Cardiac septum (tissue), 1 donor: ENCODE measurements around the gene STPG2. TPM values are rescaled to one million over a fixed set of nuclear protein-coding genes. Genes with fewer than 3 reads are reported as not detected.

Experiments used
- DNase-seq: peaks from one replicate; pipeline ENCODE4 v3.0.0-alpha.2; 2020; ENCODE audit warnings: low spot score
- intact Hi-C: fragments of 100-400 bp; cut with DNase I; formaldehyde crosslinking; loops from one replicate; pipeline ENCODE4 v1.14.0; 2022
- total RNA-seq: library from RNA; stranded (reverse); fragmentation: NEBNext Ultra II Directional; extraction: Animal tissue kit (Norgen Biotek cat#: 25700); gene quantifications from one replicate; pipeline ENCODE4 v1.2.1, GENCODE V29; 2021
- donor health status: DM: no; HTN: no; CAD: no.

Gene STPG2
- total RNA-seq, 1 donor from 2014 or later, result 0.19 TPM

DNA sequence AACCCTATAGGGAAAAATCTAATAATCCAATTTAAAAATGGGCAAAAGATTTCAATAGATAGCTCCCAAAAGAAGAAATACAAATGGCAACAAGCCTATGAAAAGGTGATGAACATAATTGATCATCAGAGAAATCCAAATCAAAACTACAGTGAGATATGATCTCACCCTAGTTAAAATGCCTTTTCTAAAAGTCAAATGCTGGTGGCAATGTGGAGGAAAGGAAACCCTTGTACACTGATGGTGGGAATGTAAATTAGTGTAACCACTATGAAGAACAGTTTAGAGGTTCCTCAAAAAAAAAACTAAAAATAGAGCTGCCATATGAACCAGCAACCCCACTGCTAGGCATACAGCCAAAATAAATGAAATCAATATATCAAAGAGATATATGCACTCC lies 44.5 kb downstream of the STPG2 start:
- DNase-seq, result no peak
- intact Hi-C loops, result no loop called here

DNA sequence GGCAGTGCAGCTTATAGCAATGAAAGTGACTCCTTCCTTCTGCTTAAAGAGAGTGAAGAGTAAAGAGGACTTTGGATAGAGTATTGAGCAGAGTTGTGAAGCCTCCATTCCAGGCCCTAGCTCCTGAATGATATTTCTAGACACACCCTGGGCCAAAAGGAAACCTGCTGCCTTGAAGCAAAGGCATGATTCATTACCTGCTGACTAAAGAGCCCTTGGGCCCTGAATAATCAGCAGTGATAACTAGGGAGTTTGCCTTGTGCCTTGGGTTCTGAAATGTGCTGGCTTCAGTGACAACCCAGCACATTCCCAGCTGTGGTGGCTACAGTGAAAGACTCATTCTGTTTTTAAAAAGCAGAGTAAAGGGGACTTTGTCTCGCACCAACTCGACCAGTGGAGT lies 49.2 kb downstream of the STPG2 start:
- DNase-seq, result no peak

DNA sequence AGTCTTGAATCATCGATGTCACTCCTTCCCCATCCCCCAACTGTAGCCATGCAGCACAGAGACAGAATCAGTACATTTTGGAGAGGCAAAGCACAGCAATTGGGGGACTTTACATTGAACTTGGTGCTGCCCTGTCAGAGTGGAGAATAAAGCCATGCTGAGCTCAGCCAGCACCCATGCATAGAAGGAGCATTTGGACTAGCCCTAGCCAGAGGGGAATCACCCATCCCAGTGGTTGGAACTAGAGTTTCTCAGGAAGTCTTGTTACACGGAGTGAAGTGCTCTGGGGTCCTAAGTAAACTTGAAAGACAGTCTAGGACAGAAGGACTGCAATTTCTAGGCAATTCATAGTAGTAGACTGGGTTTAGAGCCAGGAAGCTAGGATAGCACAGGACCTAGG lies 49.6 kb downstream of the STPG2 start:
- intact Hi-C loops, result no loop called here
- no peak for DNase-seq

More for the DNA sequence above, 49.2 kb downstream of the STPG2 start:
- intact Hi-C loops, result no loop called here

DNA sequence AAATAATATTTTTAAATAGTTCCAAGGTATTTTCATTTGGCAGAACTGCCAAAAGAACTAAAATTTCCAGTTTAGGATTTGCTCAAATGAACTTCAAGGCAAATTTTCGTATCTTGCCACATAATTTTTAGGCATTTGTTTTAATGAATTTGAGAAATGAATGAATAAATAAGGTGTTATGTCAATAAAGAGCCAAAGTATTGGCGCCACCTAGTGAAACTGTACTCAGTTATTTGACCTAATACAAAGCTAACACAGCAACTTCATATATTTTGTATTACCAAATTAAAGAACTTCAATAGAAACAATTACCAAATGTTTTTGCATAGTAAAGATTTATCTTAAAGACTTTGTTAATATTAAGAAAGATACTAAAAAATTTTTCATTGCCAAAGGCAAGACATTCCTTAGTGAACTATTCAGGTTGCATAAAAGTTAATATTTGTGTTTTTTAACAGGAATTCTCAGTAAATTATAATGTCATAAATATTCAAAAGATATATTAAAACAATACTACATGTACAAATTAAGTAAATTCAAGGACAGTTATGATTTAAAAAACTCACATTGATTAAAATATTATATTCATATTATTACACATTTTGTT lies 50.3 kb downstream of the STPG2 start:
- DNase-seq, result no peak
- intact Hi-C loops, result no loop called here

DNA sequence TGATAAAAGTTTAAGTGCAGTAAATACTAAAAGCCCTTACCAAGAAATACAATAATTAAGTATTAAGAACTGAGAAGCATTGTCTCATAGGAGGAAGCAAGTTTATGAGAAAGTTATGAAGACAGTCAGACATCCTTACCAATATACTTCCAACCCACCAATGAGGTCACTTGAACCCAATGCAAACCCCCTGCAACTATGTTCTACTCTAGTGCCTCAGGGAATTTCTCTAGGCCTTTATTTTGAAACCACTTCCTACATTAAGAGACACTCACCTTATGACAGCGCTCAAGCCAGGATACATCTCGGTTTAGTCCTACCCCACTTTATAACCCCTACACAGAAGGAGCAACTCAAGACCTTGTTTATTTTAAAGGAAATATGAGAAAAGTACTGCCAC lies 61.3 kb downstream of the STPG2 start:
- DNase-seq, result no peak
- intact Hi-C loops, result no loop called here

DNA sequence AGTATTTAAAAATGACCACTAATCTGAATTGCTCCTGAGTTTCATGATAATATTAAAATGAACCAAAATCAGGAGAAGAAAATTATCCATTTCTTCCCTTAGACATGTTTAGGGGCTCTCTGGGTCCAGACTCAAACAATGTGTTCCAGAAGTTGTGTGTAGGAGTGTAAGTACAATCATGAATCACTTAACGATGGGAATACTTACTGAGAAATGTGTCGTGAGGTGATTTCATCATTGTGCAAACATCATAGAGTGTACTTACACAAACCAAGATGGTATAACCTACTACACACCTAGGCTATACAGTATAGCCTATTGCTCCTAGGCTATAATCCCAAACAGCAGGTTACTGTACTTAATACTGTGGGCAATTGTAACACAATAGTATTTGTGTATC lies 74.8 kb downstream of the STPG2 start:
- no peak for DNase-seq
- intact Hi-C loops, result no loop called here

DNA sequence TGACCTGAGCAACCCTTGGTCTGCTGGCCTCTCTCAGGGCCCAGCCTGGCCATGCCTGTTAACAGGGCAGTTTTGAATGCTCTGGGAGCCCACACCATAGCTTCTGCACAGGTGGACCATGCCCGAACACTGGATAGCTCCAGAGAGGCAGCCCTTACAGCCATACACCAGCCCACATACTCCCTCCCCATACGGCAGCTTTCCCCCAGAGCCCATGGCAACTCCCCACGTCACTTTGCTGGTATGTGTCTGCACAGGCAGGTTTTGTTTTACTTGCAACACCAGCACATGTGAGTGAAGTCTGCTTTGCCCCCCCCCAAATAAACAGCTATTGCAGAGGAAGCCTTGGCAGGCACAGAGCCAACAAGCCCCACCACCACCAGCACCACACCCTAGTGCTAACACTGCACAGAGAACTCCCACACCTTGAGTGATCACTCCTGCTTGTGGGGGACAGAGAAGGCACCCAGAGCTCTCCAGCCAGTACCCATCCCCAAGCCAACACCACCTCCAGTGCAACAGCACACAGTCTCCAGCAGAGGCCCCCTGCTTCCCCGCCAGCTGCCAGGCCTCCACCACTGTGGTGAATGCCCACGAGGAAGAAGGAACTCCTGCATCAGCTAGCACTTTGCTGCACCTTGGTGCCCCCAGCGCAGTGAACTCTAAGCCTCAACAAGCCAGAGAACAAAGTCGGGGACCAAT lies 87.3 kb downstream of the STPG2 start:
- intact Hi-C loops, result no loop called here
- no peak for DNase-seq

DNA sequence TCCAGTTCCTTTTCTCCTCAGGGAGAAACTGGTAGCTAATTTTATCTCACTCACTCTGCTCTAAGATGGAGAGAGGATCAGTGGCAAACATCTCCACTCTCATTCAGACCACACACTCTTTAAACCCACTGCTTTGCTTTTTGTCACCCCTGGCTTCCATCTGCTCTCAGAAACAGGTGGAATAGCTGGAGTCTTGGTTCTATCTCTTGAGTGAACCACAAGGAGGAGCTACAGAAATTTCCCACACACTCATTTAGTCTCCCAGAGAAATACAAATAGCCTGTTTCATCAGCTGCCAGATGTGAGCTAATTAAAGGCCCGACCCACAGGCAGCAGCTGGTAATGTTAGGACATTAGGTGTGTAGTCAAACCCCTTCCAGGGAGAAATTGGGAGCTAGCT lies 96.6 kb downstream of the STPG2 start:
- intact Hi-C loops, result no loop called here
- DNase-seq, result no peak

DNA sequence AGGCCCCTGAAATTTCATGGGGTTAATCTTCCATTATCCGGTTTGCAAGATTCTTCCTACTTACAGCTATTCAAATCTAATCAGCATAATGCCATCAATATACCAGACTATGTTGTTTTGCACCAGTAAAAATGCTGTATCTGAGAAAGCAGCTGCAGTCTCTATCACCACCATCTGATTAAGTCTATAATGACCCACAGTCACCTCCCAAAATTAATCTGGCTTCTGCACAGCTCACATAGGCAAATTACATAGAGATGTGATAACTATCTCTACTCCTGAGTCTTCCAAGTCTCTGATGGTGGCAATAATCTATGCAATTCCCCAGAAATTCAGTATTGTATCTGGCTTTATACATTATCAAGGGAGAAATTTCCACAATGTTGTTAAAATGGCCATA lies 113.2 kb downstream of the STPG2 start:
- DNase-seq, result no peak

DNA sequence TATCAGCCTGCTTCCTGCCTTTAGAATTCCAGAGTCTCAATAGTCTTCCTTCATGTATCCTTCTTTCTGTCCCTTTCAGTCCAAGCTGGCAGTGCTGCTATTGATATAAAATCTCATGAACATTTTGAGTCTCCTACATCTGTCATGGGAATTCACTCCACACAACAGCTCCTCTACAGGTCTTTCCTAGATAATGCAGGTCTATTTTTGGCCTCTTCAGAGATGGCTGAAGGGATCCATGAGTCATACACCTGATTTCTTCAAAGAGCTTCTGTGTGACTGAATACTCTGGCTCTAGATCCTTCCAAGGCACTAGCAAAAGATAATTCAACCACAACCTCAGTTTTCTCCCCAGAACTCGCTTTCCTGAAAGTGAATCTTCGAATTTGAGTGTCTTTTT lies 115.4 kb downstream of the STPG2 start:
- no peak for DNase-seq
- intact Hi-C loops, result no loop called here

More for the DNA sequence above, 113.2 kb downstream of the STPG2 start:
- intact Hi-C loops, result no loop called here

DNA sequence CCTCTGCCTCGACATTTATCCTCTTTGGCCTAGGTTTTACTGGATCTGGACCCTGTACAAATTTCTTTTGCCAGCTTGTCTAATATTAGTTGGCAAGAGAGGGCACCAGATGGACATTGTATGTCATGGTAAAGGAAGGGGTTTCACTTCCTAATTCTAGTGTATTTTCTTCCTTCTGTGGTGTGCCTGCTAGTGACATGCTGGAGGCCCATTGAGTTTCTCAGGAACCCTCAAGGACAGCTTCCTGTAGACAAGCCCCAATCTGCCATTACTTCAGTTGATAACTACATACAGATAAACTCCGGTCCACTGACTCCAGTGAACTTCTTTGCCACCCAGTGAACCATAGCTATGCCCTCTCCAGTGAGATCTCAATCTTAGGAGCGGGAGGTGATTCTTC lies 116.9 kb downstream of the STPG2 start:
- intact Hi-C loops, result no loop called here
- DNase-seq, result no peak

DNA sequence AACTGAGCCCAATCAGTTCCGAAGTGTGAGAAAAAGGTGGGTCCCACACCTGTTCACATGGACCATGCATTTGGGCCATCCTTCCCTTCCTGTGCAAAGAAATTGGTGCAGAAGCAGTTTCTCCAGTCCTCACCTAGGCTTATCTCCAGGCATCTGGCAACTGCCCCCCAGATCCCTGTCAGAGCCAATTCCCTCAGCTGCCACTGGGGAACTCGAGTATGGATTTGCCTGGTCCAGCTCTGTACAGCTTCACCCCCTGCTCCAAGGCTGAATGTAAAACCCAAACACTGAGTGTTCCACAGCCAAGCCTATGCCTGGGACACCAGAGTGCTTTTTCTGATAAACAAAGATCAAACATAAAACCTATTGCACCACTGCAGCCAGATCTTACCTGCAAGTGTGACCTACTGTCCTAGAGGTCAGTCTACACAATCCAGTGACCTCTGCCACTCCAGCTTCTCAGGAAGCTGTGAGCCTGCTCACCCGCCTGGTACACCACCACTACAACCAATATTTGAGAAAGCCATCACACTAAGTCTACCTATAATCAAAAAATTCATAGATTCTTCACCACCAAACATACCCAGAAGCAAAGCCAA lies 136.4 kb downstream of the STPG2 start:
- intact Hi-C loops, result no loop called here
- DNase-seq, result no peak

DNA sequence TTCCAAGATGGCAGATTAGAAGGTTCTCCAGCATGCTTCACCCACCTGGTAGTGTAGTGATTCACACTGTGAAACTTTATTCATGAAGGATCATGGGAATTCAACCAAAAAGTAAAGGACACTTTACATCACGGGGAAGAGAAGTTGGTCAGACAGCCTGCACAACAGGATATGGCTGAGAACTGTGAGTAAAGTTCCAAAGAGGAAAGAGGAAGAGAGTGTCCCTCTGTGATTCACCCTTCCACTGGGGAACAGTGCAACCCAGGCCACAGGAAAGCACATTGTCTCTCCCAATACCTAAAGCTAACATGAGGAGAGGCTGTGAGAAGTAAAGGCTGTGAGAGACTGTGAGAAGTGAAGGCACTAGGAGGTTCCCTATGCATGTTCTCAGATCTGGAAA lies 137.2 kb downstream of the STPG2 start:
- DNase-seq, result no peak
- intact Hi-C loops, result no loop called here

DNA sequence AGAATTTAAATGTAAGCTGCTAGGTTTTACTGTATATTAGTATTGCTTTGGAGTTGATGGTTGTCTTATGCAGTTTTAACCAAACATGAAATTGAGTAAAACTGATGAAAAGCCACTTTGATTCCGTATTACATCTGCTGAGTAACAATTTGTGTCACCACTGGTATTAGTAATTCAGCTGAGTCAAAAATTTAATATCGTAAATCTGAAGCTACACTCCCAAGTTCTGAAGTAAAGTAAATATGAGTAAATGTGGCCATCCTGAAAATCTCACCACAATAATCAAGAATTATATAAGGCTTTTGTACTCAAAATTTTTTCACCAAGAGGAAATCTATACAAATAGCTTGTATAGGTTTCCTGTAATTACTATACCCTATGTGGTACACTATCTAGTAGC lies 142.3 kb downstream of the STPG2 start:
- intact Hi-C loops, result no loop called here
- no peak for DNase-seq

DNA sequence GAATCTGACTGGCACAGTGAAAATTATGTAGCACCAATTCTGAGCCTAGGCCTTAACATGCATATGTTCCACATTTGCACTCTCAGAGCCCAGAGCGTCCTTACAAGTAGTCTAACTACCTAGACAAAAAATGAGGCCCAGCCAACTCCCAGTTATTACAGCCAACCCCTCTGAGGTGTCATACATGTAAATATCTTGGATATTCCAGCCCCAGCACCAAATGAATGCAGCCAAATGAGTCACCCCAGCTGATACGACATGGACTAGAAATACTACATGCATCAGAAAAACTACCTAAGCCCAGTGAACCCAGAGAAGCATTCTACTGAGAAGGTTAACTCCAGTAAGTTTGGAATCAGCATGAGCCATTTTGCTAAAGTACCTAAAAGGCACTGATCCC lies 145.1 kb downstream of the STPG2 start:
- DNase-seq, result no peak
- intact Hi-C loops, result no loop called here

DNA sequence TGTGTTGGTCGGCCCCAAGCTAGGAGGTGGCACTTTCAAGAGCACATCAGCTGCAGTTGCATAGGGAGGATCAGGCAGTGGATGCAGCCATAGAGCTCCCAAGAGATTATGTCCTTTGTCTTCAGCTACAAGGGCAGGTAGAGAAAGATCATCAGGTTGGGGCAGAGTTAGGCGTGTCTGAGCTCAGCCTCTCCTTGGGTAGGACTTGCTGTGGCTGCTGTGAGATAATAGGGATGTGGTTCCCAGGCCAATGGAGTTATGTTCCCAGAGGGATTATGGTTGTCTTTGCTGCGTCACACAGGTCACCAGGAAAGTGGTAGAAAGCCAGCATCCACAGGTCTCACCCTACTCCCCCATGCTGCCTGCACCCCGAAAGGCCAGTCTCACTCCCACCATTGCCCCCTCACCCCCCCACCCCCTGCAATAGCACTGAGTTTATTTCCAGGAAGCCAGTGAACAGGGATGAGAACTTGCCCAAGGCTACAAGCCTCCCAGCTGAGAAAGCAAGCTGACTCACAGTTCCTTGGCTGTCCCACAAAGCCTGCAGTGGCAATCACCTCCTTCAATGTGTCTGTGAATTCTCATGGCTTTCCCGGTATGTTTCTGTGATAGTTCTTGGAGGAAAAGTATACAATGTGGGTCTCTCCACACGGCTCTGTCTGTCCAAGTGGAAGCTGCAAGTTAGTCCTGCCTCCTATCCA lies 148.4 kb downstream of the STPG2 start:
- intact Hi-C loops, result no loop called here
- DNase-seq, result no peak

DNA sequence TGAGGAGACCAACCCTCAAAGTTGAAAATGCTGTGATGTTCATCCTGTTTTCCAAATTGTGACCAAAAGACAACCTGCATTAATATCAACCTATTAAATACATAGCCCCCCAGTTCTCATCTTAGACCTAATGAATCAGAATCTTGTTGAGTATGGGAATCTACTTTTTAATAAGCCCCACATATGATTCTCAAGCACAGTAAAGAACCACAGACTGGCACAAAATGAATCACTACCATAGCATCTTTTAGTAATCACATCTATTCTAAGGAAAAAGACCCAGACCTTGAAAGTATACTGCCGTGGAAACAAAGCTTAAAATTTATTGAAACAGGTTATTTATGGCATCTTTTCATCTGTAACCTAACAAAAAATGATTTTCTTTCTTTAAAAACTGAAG lies 152.9 kb downstream of the STPG2 start:
- intact Hi-C loops, result no loop called here
- DNase-seq, result no peak

DNA sequence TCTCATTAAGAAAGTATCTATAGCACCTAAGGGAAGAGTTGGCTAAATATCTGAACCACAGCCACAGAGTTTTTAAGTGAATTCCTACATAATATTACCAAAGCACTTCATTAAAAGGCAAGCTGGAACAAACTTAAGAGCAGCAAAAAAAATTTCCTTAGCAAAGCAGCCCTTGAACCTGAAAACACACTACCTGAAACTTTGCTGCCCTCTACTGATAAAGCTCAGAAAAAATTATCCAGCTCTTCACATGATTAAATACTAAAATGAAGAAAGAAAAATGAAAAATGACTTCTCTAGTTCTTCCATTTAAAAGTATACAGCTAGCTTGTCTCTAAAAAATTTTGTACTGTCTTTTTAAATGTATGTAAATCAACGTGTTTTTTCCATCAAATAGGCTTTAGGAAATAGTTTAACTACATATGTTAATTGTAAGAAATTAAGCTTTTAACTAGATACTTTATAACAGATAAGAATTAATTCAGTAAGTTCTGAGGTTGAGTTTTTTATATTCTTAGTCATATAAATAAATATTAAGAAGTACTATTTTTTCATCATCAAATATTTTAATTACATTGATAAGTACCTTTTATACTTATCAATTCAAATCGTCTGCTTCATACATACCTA lies 156.1 kb downstream of the STPG2 start:
- intact Hi-C loops, result no loop called here
- no peak for DNase-seq

DNA sequence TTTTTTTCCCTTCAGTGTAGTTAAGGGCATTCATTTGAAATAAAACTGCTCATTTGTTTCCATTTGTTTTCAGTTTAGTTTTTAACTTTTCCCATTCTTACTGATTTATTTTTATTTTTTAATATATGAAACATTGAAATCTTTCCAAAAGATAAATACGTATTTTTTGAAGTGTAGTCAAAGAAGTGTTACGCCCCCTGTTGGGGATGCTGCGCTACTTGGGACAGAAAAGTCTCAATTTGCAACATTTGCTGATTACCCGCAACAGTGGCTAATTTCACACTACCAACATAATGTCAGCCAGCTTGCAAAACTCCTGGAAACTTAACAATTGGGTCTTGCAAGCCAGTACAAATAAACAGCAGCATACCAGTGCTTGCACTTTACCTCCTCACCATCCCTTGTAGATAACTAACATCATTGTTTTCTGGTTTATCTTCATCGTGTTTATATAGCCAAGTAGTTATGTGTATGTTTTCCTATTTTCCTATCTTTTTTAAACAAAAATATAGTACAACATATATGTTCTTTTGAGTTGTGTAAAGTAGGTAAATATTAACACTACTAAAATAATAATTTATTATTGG lies 158.6 kb downstream of the STPG2 start:
- intact Hi-C loops, result no loop called here
- DNase-seq, result no peak
